Adrenal gland (tissue), 12 donors: ENCODE results near the gene USP28. TPM values are rescaled to one million over a fixed set of nuclear protein-coding genes. Genes with fewer than 3 reads are reported as not detected.

Source experiments
- DNase-seq, 7 donors: peaks; one replicate each; pipeline ENCODE4 v3.0.0-alpha.2; 2019 to 2020
- H3K27ac ChIP-seq, 5 donors: fragments of 200-600 bp; sonication (generic) in 4 of 5; 1 replicate in 3 of 5; 2 replicates in 2 of 5; pipeline versions ENCODE4 v1.5.1 to v1.8.0; 2016 to 2020; ENCODE audit warnings: mild to moderate bottlenecking in 1 of 5
- H3K27me3 ChIP-seq: fragments of 200-600 bp; 2 replicates; pipeline ENCODE4 v1.8.0; 2021
- H3K36me3 ChIP-seq, 2 donors: fragments of 200-600 bp; replicated peaks in 1 of 2; 1 replicate in 1 of 2; 2 replicates in 1 of 2; pipeline versions ENCODE4 v1.5.1 to v1.8.0; 2018 to 2022
- H3K4me1 ChIP-seq, 2 donors: fragments of 200-600 bp; replicated peaks in 1 of 2; 1 replicate in 1 of 2; 2 replicates in 1 of 2; pipeline versions ENCODE4 v1.5.1 to v1.8.0; 2018 to 2021
- H3K4me3 ChIP-seq, 4 donors: fragments of 200-600 bp; sonication (generic) in 3 of 4; one replicate each; pipeline ENCODE4 v1.5.1; 2016 to 2018
- H3K9me3 ChIP-seq, 3 donors: fragments of 200-600 bp; sonication (generic) in 1 of 3; replicated peaks in 1 of 3; 1 replicate in 2 of 3; 2 replicates in 1 of 3; pipeline versions ENCODE4 v1.5.1 to v1.8.0; 2016 to 2021
- CTCF ChIP-seq, 6 experiments: fragments of 450-650 bp in 4 of 6; fragments of 200-600 bp in 2 of 6; sonication (generic) in 1 of 6; IDR thresholded peaks; 1 replicate in 5 of 6; 2 replicates in 1 of 6; pipeline versions ENCODE4 v1.5.1 to v1.8.0; 2016 to 2021; ENCODE audit warnings: antibody characterized with exemption in 6 of 6, mild to moderate bottlenecking in 2 of 6, moderate library complexity in 1 of 6
- POLR2A ChIP-seq, 2 donors: fragments of 450-650 bp; IDR thresholded peaks; one replicate each; pipeline ENCODE4 v1.6.1; 2017; ENCODE audit warnings: antibody characterized with exemption in 2 of 2, mild to moderate bottlenecking in 2 of 2, moderate library complexity in 1 of 2
- WGBS, 4 donors: extraction: QIAGEN DNeasy Blood & Tissue Kit in 2 of 4; methylation state at CpG; one replicate each; pipeline versions ENCODE4 v1.1.5 to v1.1.7; 2013 to 2017; 5-methylcytosine and 5-hydroxymethylcytosine counted together
- intact Hi-C, 2 donors: fragments of 100-400 bp; cut with DNase I; formaldehyde crosslinking; loops; one replicate each; pipeline versions ENCODE4 v1.14.1 to v1.15.0; 2022 to 2023
- polyA plus RNA-seq, 3 donors: library from polyadenylated mRNA; stranded (reverse); fragments of 200-250 nt in 2 of 3; fragments of 350-450 nt in 1 of 3; fragmentation: Illumina TruSeq in 1 of 3; extraction: RNeasy Lipid Tissue Mini Kit (QIAGEN cat#74804) in 1 of 3; gene quantifications; one replicate each; pipeline ENCODE4 v1.2.3, GENCODE V29; 2013 to 2014
- total RNA-seq, 9 donors: library from RNA; depleted of rRNA in 4 of 9; stranded (reverse); fragments of >200 nt in 4 of 9; fragments of 120-200 nt in 1 of 9; fragmentation: NEBNext Ultra II Directional in 1 of 9; extraction: Animal tissue kit (Norgen Biotek cat#: 25700) in 1 of 9; gene quantifications; one replicate each; pipeline versions ENCODE4 v1.1.0 to v1.2.4, GENCODE V29; 2013 to 2023
- donor health status: healthy with polysubstance abuse.
- donor health status: Bipolar disorder and iron deficiency.
- donor health status: DM: yes; HTN: yes; CAD: no.
- donor health status: DM: no; HTN: no; CAD: no.
- donor health status: DM: no; HTN: no; CAD: no.
- donor health status: DM: yes; HTN: yes; CAD: no.

Gene USP28
- total and polyA plus RNA-seq, 12 donors, result 2.9 to 25.0 (median 17.2) TPM

- no peak for TF ChIP-seq CTCF (IDR thresholded peaks at IDR 0.05)
- no peak for TF ChIP-seq POLR2A (IDR thresholded peaks at IDR 0.05)
- no peaks in the 10 kb centered on the region for H3K27me3 ChIP-seq
- no peaks in the 10 kb centered on the region for H3K4me1 ChIP-seq
- intact Hi-C loops, result no loop called here
- no peak for DNase-seq
- no peaks in the 10 kb centered on the region for H3K36me3 ChIP-seq
- WGBS, 4 donors, result 59 to 71% (median 64%) methylated on average over 4 of the region's 4 CpGs
- no peak overlapping the region for H3K4me3 ChIP-seq
- no peak overlapping the region for H3K27ac ChIP-seq
- H3K9me3 ChIP-seq, result no peaks in the 10 kb centered on the region
These were observed 30.7 kb upstream of the USP28 start for GRCh38 chr11:113906038-113906437.

GRCh38 chr11:113904379-113905101, 29.2 kb upstream of the USP28 start, which contains the start of gene HTR3B:
Gene HTR3B (plus strand): TSS chr11:113904796. CDS start chr11:113904934, 138 bp downstream.
- Histone ChIP-seq H3K27ac (no peak within 1 kb of the TSS), H3K4me3 (no peak within 1 kb of the TSS), H3K27me3 (no peaks in the 10 kb centered on the region), H3K9me3 (no peaks in the 10 kb centered on the region), H3K36me3 (no peaks in the 10 kb centered on the region), H3K4me1 (no peaks in the 10 kb centered on the region)
- TF ChIP-seq CTCF (IDR thresholded peaks at IDR 0.05), result no peak
- TF ChIP-seq POLR2A (IDR thresholded peaks at IDR 0.05), result no peak
- intact Hi-C loops, result no loop called here
- DNase-seq, result no peak
- 72 to 83% (median 75%) methylated on average over 6 of the region's 6 CpGs for WGBS, 4 donors

- no peaks in the 10 kb centered on the region for H3K9me3 ChIP-seq
- H3K27me3 ChIP-seq, result no peaks in the 10 kb centered on the region
- TF ChIP-seq CTCF (IDR thresholded peaks at IDR 0.05) (no peak), POLR2A (IDR thresholded peaks at IDR 0.05) (no peak)
- H3K4me1 ChIP-seq, result peaks cover 0 to 5% of the 10 kb centered on the region in 2 donors
- no peak for DNase-seq
- no peaks in the 10 kb centered on the region for H3K36me3 ChIP-seq
- no peak overlapping the region for H3K27ac ChIP-seq
- intact Hi-C loops, result no loop called here
- 86 to 95% (median 90%) methylated on average over 2 of the region's 2 CpGs for WGBS, 4 donors
- no peak overlapping the region for H3K4me3 ChIP-seq
These were observed 25.8 kb upstream of the USP28 start for GRCh38 chr11:113901141-113901540.

GRCh38 chr11:113896156-113896879, 20.9 kb upstream of the USP28 start:
- no peaks in the 10 kb centered on the region for H3K27me3 ChIP-seq
- H3K4me3 ChIP-seq, result no peak overlapping the region
- 22 to 24% (median 22%) methylated on average over 10 of the region's 10 CpGs for WGBS, 4 donors
- intact Hi-C loops, result loop anchor here (5.0 to 10.0 kb wide), 2 partner anchors 138 to 366 kb away; no protein-coding TSS in a partner anchor
- no peak for TF ChIP-seq POLR2A (IDR thresholded peaks at IDR 0.05)
- TF ChIP-seq CTCF (IDR thresholded peaks at IDR 0.05), result peak; percentile 58 to 81 (median 70)
- no peaks in the 10 kb centered on the region for H3K36me3 ChIP-seq
- H3K27ac ChIP-seq, result no peak overlapping the region
- peaks cover 3 to 10% of the 10 kb centered on the region in 2 donors for H3K4me1 ChIP-seq
- peak in 6 of 7 donors; percentile 16 to 69 (median 40) for DNase-seq
- H3K9me3 ChIP-seq, result no peaks in the 10 kb centered on the region
